ENCODE measurements around the gene RPL10A.

- TF ChIP-seq, protein P1, sequence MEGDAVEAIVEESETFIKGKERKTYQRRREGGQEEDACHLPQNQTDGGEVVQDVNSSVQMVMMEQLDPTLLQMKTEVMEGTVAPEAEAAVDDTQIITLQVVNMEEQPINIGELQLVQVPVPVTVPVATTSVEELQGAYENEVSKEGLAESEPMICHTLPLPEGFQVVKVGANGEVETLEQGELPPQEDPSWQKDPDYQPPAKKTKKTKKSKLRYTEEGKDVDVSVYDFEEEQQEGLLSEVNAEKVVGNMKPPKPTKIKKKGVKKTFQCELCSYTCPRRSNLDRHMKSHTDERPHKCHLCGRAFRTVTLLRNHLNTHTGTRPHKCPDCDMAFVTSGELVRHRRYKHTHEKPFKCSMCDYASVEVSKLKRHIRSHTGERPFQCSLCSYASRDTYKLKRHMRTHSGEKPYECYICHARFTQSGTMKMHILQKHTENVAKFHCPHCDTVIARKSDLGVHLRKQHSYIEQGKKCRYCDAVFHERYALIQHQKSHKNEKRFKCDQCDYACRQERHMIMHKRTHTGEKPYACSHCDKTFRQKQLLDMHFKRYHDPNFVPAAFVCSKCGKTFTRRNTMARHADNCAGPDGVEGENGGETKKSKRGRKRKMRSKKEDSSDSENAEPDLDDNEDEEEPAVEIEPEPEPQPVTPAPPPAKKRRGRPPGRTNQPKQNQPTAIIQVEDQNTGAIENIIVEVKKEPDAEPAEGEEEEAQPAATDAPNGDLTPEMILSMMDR (optimal IDR thresholded peaks at IDR 0.05 in 1 of 3, IDR thresholded peaks at IDR 0.05 in 1 of 3, conservative IDR thresholded peaks at IDR 0.05 in 1 of 3; ENCODE audit: extremely low read depth in 1 of 3, insufficient read depth in 2 of 3, low read length in 3 of 3) = peak; percentile 86 to 99 (median 95)
- no peak for TF ChIP-seq EZH2 (IDR thresholded peaks at IDR 0.05; ENCODE audit: low read length)
These were observed at the start of gene RPL10A for GRCh38 chr6:35468181-35468979.
